HG03135 (cell line): ENCODE results near the gene OR9Q2.
"Not testable (repeated sequence)": the region's sequence is repeated elsewhere in the genome, so short reads cannot be mapped to it uniquely, and the experiment has no call there.

ENCODE experiments used
- ATAC-seq: cut with Tn5 transposase; IDR thresholded peaks from one replicate; pipeline ENCODE4 v1.9.1; 2021; ENCODE audit warnings: mild to moderate bottlenecking, moderate library complexity; ENCODE audit not compliant: unreplicated experiment

OR9Q2 gene, protein sequence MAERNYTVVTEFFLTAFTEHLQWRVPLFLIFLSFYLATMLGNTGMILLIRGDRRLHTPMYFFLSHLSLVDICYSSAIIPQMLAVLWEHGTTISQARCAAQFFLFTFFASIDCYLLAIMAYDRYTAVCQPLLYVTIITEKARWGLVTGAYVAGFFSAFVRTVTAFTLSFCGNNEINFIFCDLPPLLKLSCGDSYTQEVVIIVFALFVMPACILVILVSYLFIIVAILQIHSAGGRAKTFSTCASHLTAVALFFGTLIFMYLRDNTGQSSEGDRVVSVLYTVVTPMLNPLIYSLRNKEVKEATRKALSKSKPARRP

DNA sequence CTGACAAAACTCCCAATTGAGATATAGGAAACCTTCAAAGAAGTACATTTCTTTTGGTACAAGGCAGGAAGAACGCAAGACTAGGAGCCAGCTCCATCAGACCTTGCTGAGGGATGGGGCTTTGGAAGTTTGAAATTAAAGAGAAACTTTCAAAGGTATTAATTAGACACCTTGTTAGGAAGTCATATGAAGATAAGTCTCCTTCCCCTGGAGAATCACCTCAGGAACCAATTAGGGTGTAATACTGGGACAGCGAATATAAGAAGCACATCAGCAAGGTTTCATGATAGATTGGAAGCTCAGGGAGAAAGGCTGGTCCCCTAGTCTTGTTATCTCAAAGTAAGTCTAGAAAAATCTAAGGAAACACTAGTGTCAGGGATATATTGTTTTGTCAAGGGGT lies at the start of gene OR9Q2:
Gene OR9Q2, plus strand, starts transcription at position 301 of the 400 bp plus-strand sequence. CDS start 1,421 bp downstream, outside the sequence.
- ATAC-seq, result no peak

DNA sequence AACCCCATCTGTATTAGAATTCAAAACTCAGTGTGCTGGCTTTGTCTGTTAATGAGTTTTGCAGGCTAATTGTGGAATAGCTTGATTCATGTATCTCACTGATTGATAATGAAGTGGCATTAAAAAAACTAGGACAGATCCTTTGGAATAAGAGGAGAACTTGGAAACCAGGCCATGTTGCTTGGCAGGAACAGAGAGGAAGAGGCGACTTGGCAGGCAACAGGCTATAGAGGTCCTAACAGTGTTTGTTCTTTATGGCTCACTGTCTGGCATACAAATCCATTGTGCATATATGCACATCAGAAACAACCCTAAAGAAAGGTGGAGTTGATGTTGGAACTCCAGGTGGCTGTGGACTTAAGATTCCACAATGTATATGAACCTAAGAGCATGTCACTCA lies 46.1 kb upstream of the OR9Q2 start:
- ATAC-seq, result no peak

DNA sequence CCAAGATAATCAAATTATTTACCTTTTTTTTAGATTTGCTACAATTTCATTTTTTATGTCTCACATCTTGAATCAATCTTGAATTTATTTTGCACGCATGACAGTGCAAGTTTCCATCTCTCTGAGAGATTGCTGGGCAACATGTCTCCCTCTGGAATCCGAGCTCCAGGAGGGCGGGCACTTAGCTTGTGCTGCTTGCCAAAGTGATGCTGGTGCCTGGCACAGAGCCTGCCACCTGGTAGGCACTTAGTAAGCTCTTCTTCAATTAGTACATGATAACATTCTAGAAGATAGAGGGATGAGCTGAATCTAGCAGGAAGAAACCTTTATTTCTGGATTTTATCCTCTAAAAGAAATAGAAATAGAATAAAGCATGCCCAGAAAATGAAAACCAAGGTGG lies 36.1 kb upstream of the OR9Q2 start:
- no peak for ATAC-seq

DNA sequence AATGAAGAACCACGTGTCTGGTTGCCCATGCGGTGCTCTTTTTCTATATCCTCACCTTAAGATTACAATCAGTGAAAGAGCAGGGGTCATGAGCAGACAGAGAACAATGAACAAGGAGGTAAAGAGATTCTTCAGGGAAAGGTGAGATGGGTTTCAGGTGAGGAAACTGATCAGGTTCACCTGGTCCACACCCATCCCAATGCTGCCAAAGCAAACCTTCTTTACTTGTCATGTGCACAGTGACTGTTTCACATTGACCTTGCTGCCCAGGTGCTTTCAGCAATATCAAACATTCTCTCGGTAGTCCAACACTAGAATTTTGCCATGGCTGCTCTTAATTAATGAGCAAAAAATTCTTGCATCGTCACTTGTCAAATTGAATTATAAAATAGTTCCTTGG lies 24.5 kb upstream of the OR9Q2 start:
- ATAC-seq, result no peak

DNA sequence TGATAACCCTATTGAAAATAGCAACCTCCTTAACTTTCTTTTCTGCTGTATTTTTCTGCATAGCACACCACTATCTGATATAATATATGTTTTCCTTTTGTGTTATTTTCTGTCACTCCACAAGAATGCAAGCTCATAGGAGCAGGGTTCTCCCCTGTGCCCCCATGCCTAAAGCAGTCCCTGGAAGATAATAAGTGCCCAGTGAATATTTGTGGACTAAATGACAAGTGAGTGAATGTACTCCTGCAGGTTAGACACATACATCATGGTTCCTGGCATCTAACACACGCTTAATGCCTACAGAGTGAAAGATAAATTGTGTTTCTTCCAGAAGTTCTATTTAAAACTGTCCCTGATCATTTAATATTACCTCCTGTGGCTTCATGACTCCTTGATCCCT lies 23.9 kb upstream of the OR9Q2 start:
- no peak for ATAC-seq

DNA sequence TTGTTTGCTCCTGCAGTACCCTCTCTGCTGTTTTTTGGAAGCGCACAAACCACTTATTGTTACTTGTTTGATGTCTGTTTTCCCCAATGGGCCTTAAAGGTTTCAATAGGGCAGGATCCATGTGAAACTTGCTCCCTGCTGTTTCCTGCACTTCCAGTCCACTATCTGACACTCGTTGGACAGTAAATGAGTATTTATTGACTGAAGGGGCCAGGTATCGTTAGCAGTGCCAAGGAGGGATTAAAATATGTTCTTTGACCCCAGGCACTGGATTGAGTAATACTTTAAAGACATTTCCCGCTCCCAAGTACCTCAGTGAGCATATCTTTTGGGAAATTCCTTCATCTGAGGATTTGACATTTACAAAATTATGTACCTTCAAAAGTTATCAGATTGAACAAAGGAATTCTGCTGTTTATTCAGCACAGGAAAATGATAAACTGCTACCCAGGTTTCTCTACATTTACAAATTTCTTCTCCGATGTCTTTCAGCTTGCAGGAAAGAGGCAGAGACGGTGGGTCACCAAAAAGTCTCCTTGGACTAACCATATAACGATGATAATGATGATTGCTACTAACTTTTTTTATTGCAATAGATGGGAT lies 23.3 kb upstream of the OR9Q2 start:
- no peak for ATAC-seq

DNA sequence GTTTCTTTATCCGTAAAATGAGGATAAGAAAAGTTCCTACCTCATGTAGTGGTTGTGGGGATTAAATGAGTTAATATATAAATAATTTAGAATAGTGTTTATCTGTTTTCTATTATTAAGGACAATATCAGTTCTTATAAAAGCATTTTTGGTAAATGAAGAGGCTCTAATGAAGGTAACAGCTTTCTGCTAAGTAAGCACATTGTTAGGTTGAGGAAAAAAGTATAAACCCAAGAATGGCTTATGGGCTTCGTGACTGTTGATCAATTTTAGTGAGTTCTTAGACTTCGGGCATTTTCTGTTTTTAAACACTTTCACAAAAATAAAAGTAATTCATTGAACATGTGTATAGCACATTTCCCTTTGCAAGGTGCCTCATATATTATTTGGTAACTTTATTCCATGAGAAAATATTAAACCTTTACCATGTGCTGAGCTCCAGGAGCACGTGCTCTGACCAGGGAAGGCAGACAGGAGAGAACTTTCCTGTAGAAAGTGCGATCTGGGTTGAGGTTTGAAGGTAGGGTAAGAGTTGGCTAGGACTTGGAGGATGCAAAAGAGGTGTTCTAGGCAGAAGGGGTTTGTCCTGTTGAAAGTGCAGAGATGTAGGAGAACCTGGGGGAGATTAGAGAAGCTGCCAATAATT lies 11.3 kb upstream of the OR9Q2 start:
- no peak for ATAC-seq

DNA sequence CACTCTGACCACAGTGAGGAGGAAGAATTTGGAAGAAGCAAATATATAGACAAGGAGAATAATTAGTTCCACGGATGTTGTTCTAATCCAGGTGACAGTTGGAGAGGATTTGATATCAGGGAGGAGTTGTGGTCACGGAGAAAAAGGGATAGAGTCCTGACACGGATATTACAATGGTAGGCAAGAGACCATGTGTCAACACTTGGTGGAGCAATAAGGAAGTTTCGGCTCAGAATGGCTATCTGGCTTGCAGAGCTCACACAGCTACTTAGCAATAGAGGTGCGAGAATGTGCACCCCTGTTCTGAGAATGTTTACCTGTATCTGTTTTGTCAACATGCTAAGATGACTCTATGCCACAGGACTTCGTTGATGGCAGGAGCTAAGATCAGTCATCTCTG lies 10.4 kb upstream of the OR9Q2 start:
- no peak for ATAC-seq

DNA sequence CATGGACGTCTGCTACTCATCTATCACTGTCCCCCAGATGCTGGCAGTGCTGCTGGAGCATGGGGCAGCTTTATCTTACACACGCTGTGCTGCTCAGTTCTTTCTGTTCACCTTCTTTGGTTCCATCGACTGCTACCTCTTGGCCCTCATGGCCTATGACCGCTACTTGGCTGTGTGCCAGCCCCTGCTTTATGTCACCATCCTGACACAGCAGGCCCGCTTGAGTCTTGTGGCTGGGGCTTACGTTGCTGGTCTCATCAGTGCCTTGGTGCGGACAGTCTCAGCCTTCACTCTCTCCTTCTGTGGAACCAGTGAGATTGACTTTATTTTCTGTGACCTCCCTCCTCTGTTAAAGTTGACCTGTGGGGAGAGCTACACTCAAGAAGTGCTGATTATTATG lies 9.2 kb upstream of the OR9Q2 start:
- no peak for ATAC-seq

DNA sequence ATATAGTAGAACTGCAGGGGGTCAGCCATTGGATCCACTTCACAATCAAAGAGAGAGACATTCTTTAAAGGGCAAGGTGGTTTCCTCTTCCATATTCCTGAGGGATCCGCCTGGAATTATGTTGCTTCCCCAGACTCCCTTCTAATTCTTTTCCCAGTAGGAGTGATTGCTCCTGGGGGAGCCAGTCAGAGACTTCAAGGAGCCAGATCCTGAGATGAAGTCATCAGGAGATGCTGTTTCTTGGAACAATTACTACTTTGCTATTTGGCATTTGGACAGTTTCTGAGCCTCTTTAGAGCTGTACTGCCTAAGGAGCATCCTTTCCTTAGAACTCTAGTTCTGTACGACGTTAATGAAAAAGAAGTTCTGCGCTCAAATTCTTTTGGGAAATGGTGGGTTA lies 1.9 kb upstream of the OR9Q2 start:
- ATAC-seq, result no peak

DNA sequence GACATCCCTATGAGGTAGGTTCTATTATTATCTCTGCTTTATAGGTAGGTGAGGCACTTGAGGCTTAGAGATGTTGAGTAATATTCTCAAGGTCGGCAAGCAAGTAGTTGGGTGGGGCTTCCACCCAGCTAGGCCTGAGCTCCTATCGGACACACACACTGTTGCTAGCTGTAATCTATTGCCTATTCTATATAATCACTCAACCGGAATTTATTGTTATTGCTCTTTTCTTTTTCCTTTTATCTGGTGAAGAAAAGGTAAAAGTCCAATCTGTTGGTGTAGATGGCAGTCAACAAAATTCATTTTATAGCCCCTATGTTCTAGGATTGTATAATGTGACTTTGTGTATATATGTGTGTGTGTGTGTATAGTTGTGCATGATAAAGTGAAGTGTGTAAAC lies 3.4 kb downstream of the OR9Q2 start:
- no peak for ATAC-seq

DNA sequence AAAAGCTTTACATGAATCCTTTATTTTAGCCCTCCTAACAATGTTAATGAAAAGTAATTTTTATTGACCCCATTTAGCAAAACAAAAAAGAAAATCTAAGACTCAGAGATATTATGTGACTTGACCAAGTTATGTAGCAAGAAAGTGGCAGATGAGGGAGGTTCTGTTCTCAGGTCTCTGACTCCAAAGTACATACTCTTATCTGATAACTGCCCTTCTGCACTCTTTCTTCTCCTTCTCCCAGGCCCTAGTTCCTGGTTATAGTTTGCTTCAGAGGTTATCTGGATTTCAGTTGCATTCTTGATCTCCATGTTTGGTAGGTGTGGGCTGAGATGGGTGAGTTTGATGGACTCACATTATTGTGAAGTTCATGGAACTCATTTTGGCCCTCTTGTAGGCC lies 4.5 kb downstream of the OR9Q2 start:
- no peak for ATAC-seq

DNA sequence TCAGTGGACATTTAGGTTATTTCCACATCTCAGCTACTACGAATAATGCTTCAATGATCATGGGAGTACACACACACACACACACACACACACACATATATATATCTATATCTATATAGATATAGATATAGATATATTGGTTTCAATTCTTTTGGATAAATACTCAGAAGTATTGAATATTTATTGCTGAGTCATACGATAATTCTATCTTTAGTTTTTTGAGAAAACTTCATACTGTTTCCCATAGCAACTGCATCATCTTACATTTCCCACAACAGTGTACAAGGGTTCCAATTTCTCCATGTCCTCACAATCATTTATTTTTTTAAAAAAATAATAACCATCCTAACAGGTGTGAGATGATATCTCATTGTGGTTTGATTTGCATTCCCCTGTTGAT lies 7.1 kb downstream of the OR9Q2 start:
- no peak for ATAC-seq

DNA sequence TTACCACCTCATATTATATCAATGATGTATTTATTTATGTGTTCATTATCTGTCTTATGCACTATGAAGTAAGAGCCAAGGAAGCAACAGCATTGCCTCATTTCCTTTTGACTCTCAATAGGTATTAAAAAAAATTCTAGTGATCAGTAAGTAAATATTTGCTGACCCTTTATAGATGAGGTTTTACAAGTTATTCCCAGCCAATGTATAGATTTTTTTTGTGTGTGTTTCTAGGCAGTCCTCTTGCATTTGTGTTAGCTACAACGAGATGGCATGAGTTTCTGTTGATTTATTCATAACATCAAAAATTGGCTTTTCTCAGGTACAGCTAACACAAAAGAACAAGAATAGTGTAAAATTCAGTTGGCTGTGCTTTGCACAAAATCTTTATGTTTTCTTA lies 10.4 kb downstream of the OR9Q2 start:
- no peak for ATAC-seq

DNA sequence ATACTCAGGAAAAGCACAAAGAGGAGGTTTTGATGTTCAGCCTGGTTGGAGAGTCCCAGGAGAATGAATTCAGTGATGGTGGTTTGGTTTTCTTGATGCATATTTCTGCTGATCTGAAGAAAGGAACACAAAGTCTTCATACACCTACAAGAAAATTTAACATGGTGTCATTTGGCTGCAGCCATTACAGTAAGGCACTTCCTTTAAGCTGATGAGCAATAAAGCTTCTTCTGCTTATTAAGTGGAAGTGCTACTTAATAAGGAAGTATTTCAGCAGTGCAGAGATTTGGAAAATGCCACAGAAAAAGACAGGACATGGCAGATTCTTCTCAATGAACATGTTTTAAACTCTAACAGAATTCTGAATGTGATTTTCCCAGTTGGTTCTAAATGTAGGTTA lies 15.2 kb downstream of the OR9Q2 start, which contains the start of gene OR1S2:
Gene OR1S2, minus strand, starts transcription at position 101 of the 400 bp plus-strand sequence. Its CDS starts 0 bp downstream, at position 101.
- no peak for ATAC-seq

DNA sequence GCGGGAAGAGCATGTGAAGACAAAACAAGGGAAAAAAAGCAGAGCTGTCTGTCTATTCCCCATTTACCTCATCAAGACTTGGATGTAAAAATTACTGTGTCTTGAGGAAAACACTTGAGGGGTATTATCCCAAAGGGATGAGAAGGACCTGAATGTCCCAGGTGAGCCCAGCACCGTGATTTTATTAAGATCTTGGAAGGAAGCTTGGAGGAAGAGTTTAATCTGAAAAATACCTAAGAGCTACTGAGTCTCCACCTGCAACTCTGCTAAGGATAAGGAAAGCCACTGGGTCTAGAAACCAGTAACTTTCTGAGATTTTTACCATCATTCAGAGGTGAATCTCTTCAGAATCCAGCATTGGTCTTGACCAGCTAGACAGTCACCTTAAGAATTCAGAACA lies 23.6 kb downstream of the OR9Q2 start, which contains the start of gene OR1S1:
Gene OR1S1, plus strand, starts transcription at position 301 of the 400 bp plus-strand sequence.
- ATAC-seq, result not testable (repeated sequence)

DNA sequence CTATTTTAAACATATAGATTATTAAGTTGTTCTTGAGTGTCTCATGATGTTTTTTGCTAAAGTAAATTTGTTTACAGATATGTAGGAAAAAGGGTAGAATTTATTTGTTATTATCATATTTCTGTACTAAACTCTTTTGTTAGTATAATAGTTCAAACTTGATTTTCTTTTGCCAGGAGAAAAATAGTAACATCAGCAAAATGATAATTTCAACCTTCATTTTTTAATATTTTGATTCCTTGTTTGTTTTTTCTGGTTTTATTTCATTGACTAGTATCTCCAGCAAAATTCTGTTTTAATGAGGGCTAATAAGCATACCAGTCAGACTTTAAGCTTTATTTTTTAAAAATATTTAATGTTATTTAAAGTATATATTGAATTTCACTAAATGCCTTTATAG lies 27.6 kb downstream of the OR9Q2 start:
- no peak for ATAC-seq

DNA sequence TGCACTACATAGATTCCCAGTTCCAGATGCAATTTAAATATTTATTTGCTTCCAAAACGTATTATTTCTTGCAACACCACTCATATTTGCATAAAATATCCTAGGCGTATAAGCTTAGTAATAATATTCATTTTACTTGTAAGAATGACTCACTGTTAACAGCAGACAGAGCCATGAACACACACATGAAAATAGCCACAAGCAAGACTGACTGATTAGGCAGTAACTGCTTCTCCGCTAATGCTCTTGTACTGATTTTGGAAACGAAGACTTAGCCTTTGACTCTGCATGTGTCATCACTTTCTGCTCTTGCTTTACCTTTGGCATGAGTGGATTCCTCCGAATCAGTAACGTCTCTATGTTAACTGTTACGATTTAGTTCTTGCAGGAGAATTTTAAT lies 33.9 kb downstream of the OR9Q2 start:
- no peak for ATAC-seq

DNA sequence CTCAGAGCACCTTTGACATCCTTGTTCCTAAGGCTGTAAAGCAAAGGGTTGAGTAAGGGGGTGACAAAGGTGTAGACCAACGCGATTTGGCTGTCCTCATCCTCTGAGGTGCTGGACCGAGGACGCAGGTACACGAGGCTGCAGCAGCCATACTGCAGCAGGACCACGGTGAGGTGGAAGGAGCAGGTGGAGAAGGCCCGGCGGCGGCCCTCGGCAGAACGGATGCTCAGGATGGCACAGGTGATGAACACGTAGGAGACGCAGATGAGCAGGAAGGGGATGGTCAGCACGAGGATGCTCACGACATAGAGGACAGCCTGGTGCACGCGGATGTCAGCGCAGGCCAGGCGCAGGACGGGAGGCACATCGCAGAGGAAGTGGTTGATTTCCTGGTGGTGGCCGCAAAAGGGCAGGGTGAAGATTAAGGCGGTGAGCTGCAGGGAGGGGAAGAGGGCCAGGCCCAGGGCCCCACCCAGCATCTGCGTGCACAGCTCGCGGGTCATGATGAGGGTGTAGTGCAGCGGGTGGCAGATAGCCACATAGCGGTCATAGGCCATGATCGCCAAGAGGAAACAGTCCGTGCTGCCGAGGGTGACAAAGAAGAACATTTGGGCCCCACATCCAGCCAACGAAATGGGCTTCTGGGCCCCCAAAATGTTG lies 39.2 kb downstream of the OR9Q2 start:
- no peak for ATAC-seq
